Neural cell (in vitro differentiated cells): Measurements from ENCODE around the gene YDJC. TPM values are rescaled to one million over a fixed set of nuclear protein-coding genes. Genes with fewer than 3 reads are reported as not detected.

Source experiments
- H2AFZ ChIP-seq: fragments of 200-600, 300-800 bp; sonication (generic), shearing (Covaris generic); 2 replicates; pipeline ENCODE4 v1.6.0; 2014; ENCODE audit warnings: low read depth, mild to moderate bottlenecking, antibody characterized with exemption, low read length, moderate library complexity
- H3F3A ChIP-seq: fragments of 200-600 bp; shearing (Covaris generic); 2 replicates; pipeline ENCODE4 v1.6.1; 2016; ENCODE audit warnings: mild to moderate bottlenecking, moderate library complexity, mixed read lengths, antibody characterized with exemption, low read length; ENCODE audit not compliant: insufficient read depth, poor library complexity, severe bottlenecking
- H3K27ac ChIP-seq: fragments of 200-600, 300-800 bp; sonication (generic), shearing (Covaris generic); 2 replicates; pipeline ENCODE4 v1.5.1; 2014; ENCODE audit warnings: mild to moderate bottlenecking, low read length, moderate library complexity
- H3K27me3 ChIP-seq: fragments of 300-800, 200-600 bp; sonication (generic), shearing (Covaris generic); 2 replicates; pipeline ENCODE4 v1.6.0; 2014; ENCODE audit warnings: mild to moderate bottlenecking, low read depth, low read length, moderate library complexity; ENCODE audit not compliant: insufficient read depth
- H3K36me3 ChIP-seq: fragments of 300-800, 200-600 bp; sonication (generic), shearing (Covaris generic); 2 replicates; pipeline ENCODE4 v1.5.1; 2014; ENCODE audit warnings: mild to moderate bottlenecking, antibody characterized with exemption, low read length, moderate library complexity; ENCODE audit not compliant: insufficient read depth
- H3K4me2 ChIP-seq: fragments of 300-800, 200-600 bp; sonication (generic), shearing (Covaris generic); 2 replicates; pipeline ENCODE4 v1.6.0; 2014; ENCODE audit warnings: mild to moderate bottlenecking, low read length
- H3K4me3 ChIP-seq: fragments of 300-800, 200-600 bp; sonication (generic), shearing (Covaris generic); 2 replicates; pipeline ENCODE4 v1.5.1; 2014; ENCODE audit warnings: mild to moderate bottlenecking, low read length, moderate library complexity
- H3K79me2 ChIP-seq: fragments of 200-600 bp; shearing (Covaris generic); replicated peaks from 2 replicates; pipeline ENCODE4 v1.6.0; 2014; ENCODE audit warnings: mild to moderate bottlenecking, low read length, moderate library complexity; ENCODE audit not compliant: insufficient read depth
- H3K9ac ChIP-seq: fragments of 300-800, 200-600 bp; sonication (generic), shearing (Covaris generic); 2 replicates; pipeline ENCODE4 v1.6.1; 2016; ENCODE audit warnings: mild to moderate bottlenecking, low read length, mixed read lengths
- H3K9me2 ChIP-seq: fragments of 200-600 bp; shearing (Covaris generic); 2 replicates; pipeline ENCODE4 v1.6.1; 2016; ENCODE audit warnings: mild to moderate bottlenecking, low read length, mixed read lengths; ENCODE audit not compliant: insufficient read depth
- H3K9me3 ChIP-seq: fragments of 200-600, 300-800 bp; sonication (generic), shearing (Covaris generic); 2 replicates; pipeline ENCODE4 v1.6.1; 2016; ENCODE audit warnings: mild to moderate bottlenecking, mixed run types, low read length, moderate library complexity, mixed read lengths
- H4K20me1 ChIP-seq: fragments of 200-600 bp; shearing (Covaris generic); 2 replicates; pipeline ENCODE4 v1.6.1; 2016; ENCODE audit warnings: mild to moderate bottlenecking, mixed run types; ENCODE audit not compliant: insufficient read depth
- CTCF ChIP-seq: fragments of 450-650 bp; IDR thresholded peaks from 2 replicates; pipeline ENCODE4 v1.5.1; 2014; ENCODE audit warnings: antibody characterized with exemption, mild to moderate bottlenecking, moderate library complexity; ENCODE audit not compliant: poor library complexity, severe bottlenecking
- EP300 ChIP-seq: fragments of 450-650 bp; conservative IDR thresholded peaks from 2 replicates; pipeline ENCODE4 v1.6.1; 2014; ENCODE audit warnings: antibody characterized with exemption, mild to moderate bottlenecking, moderate library complexity; ENCODE audit not compliant: poor library complexity, severe bottlenecking
- EZH2 ChIP-seq: fragments of 200-600, 300-800 bp; shearing (Covaris generic), sonication (generic); IDR thresholded peaks from 2 replicates; pipeline ENCODE4 v1.6.1; 2014; ENCODE audit warnings: antibody characterized with exemption, low read length, borderline replicate concordance, mild to moderate bottlenecking; ENCODE audit not compliant: insufficient read depth, poor library complexity, severe bottlenecking
- MXI1 ChIP-seq: fragments of 450-650 bp; conservative IDR thresholded peaks from 2 replicates; pipeline ENCODE4 v1.6.1; 2014; ENCODE audit warnings: antibody characterized with exemption, mild to moderate bottlenecking; ENCODE audit not compliant: poor library complexity, severe bottlenecking
- POLR2AphosphoS5 ChIP-seq: IDR thresholded peaks from 2 replicates; pipeline ENCODE4 v1.6.1; 2012
- RAD21 ChIP-seq: fragments of 450-650 bp; conservative IDR thresholded peaks from 2 replicates; pipeline ENCODE4 v1.6.1; 2014; ENCODE audit warnings: antibody characterized with exemption, mild to moderate bottlenecking, moderate library complexity
- REST ChIP-seq: IDR thresholded peaks from 2 replicates; pipeline ENCODE4 v1.6.1; 2012; ENCODE audit warnings: borderline replicate concordance
- SMC3 ChIP-seq: fragments of 450-650 bp; conservative IDR thresholded peaks from 2 replicates; pipeline ENCODE4 v1.6.1; 2014; ENCODE audit warnings: antibody characterized with exemption, mild to moderate bottlenecking, moderate library complexity; ENCODE audit not compliant: poor library complexity
- TAF1 ChIP-seq: IDR thresholded peaks from 2 replicates; pipeline ENCODE4 v1.6.1; 2012; ENCODE audit warnings: low read depth
- polyA plus RNA-seq: library from polyadenylated mRNA; depleted of rRNA; stranded (reverse); fragments of >200 nt; gene quantifications from 2 replicates; pipeline ENCODE4 v1.2.3, GENCODE V29; 2014

The YDJC gene
- polyA plus RNA-seq, 1 donor from 2014 or later = 20.0 TPM

- Histone ChIP-seq H3K4me3 (no peak overlapping the region), H3K79me2 (peaks cover 42% of the 10 kb centered on the region), H2AFZ (no peak overlapping the region), H4K20me1 (no peaks in the 10 kb centered on the region), H3K9ac (no peak overlapping the region), H3K9me2 (no peaks in the 10 kb centered on the region), H3K4me2 (no peak overlapping the region), H3F3A (no peaks in the 10 kb centered on the region), H3K36me3 (peaks cover 9% of the 10 kb centered on the region), H3K9me3 (no peaks in the 10 kb centered on the region), H3K27me3 (no peaks in the 10 kb centered on the region), H3K27ac (no peak overlapping the region)
- TF ChIP-seq RAD21 (no peak), MXI1 (no peak), EP300 (no peak), SMC3 (no peak), REST (no peak), TAF1 (no peak), POLR2AphosphoS5 (no peak)
Measured at GRCh38 chr22:21590809-21591641, 38.8 kb downstream of the YDJC start.

GRCh38 chr22:21589396-21589795 lies 40.4 kb downstream of the YDJC start:
- H3K4me3 ChIP-seq = no peak overlapping the region
- H3K27me3 ChIP-seq = no peaks in the 10 kb centered on the region
- no peak overlapping the region for H3K4me2 ChIP-seq
- H3F3A ChIP-seq = no peaks in the 10 kb centered on the region
- no peaks in the 10 kb centered on the region for H3K36me3 ChIP-seq
- H3K9me3 ChIP-seq = no peaks in the 10 kb centered on the region
- peaks cover 54% of the 10 kb centered on the region for H3K79me2 ChIP-seq
- H3K9ac ChIP-seq = no peak overlapping the region
- no peaks in the 10 kb centered on the region for H4K20me1 ChIP-seq
- H2AFZ ChIP-seq = no peak overlapping the region
- H3K27ac ChIP-seq = no peak overlapping the region
- no peaks in the 10 kb centered on the region for H3K9me2 ChIP-seq
- TF ChIP-seq POLR2AphosphoS5 (no peak), CTCF (no peak), EZH2 (no peak), TAF1 (no peak), RAD21 (no peak), SMC3 (no peak), REST (no peak), MXI1 (no peak), EP300 (no peak)
